Measurements from ENCODE around the gene SMIM32. TPM values are rescaled to one million over a fixed set of nuclear protein-coding genes. Genes with fewer than 3 reads are reported as not detected.

SMIM32 gene
- total and polyA plus RNA-seq, 2 donors (not counting 1 experiment from before 2014, with no cell fraction given), result not detected

GRCh38 chr5:136147632-136148031, 45.3 kb downstream of the SMIM32 start:
- POLR2A ChIA-PET, result no interaction called here
- H3K4me1 Mint-ChIP-seq, result peaks cover 13% of the 10 kb centered on the region
- intact Hi-C loops (cut with micrococcal nuclease), result no loop called here

GRCh38 chr5:136146201-136146600, 46.8 kb downstream of the SMIM32 start:
- Histone ChIP-seq H4K20me1 (ENCODE audit: control insufficient read depth, insufficient read depth, low read length, poor library complexity, severe bottlenecking) (peaks cover 51% of the 10 kb centered on the region), H3K4me3 (ENCODE audit: control extremely low read depth in 1 of 5, extremely low read depth in 1 of 5, insufficient read depth in 1 of 5, low read depth in 2 of 5, low read length in 4 of 5) (no peak overlapping the region), H3K4me2 (replicated peaks; ENCODE audit: low read depth, low read length, poor library complexity, severe bottlenecking) (no peak overlapping the region), H2AFZ (ENCODE audit: insufficient read depth, low read depth, low read length, poor library complexity, severe bottlenecking) (no peak overlapping the region), H3K27me3 (replicated peaks in 1 of 4; ENCODE audit: control extremely low read depth in 1 of 4, control insufficient read depth in 3 of 4, insufficient read depth in 4 of 4, low read length in 3 of 4) (no peaks in the 10 kb centered on the region), H3K9ac (ENCODE audit: low read length) (no peak overlapping the region), H3K36me3 (replicated peaks in 1 of 2; ENCODE audit: control extremely low read depth in 1 of 2, control insufficient read depth in 1 of 2, extremely low read depth in 1 of 2, insufficient read depth in 2 of 2, low read length in 1 of 2) (peaks cover 0 to 2% of the 10 kb centered on the region in 2 experiments), H3K4me1 (ENCODE audit: control insufficient read depth in 2 of 2, insufficient read depth in 2 of 2, low read length in 2 of 2) (no peaks in the 10 kb centered on the region), H3K79me2 (ENCODE audit: control insufficient read depth, insufficient read depth, low read length) (peaks cover 52% of the 10 kb centered on the region), H3K9me3 (ENCODE audit: control extremely low read depth in 1 of 3, control insufficient read depth in 2 of 3, insufficient read depth in 1 of 3, low read length in 2 of 3) (no peaks in the 10 kb centered on the region), H3K27ac (ENCODE audit: low read length in 2 of 2) (no peak overlapping the region)
- intact Hi-C loops (cut with micrococcal nuclease), result no loop called here
- WGBS (ENCODE audit: insufficient coverage), result no CpG with 5 or more reads among the region's 3 CpGs
- no peak overlapping the region for H3K27ac Mint-ChIP-seq
- ChIA-PET CTCF (no interaction called here), POLR2A (no interaction called here)
- ATAC-seq (ENCODE audit: low read depth) (no peak), DNase-seq (no peak)
- H3K27me3 Mint-ChIP-seq, result no peaks in the 10 kb centered on the region
- TF ChIP-seq EZH2 (IDR thresholded peaks at IDR 0.05; ENCODE audit: borderline replicate concordance, insufficient read depth, low read depth, low read length, poor library complexity, severe bottlenecking), result no peak
- TF ChIP-seq CTCF (IDR thresholded peaks at IDR 0.05), result no peak
- H3K4me3 Mint-ChIP-seq, result no peak overlapping the region
- peaks cover 13% of the 10 kb centered on the region for H3K4me1 Mint-ChIP-seq
- H3K9me3 Mint-ChIP-seq (ENCODE audit: insufficient read depth), result no peaks in the 10 kb centered on the region

More at GRCh38 chr5:136147632-136148031, 45.3 kb downstream of the SMIM32 start:
- H3K27me3 ChIP-seq (replicated peaks in 1 of 4; ENCODE audit: control extremely low read depth in 1 of 4, control insufficient read depth in 3 of 4, insufficient read depth in 4 of 4, low read length in 3 of 4), result no peaks in the 10 kb centered on the region
- no peak overlapping the region for H3K4me3 ChIP-seq (ENCODE audit: control extremely low read depth in 1 of 5, extremely low read depth in 1 of 5, insufficient read depth in 1 of 5, low read depth in 2 of 5, low read length in 4 of 5)
- H3K27ac ChIP-seq (ENCODE audit: low read length in 2 of 2), result no peak overlapping the region
- H4K20me1 ChIP-seq (ENCODE audit: control insufficient read depth, insufficient read depth, low read length, poor library complexity, severe bottlenecking), result peaks cover 42% of the 10 kb centered on the region
- H3K36me3 ChIP-seq (replicated peaks in 1 of 2; ENCODE audit: control extremely low read depth in 1 of 2, control insufficient read depth in 1 of 2, extremely low read depth in 1 of 2, insufficient read depth in 2 of 2, low read length in 1 of 2), result peaks cover 0 to 3% of the 10 kb centered on the region in 2 experiments
- Mint-ChIP-seq H3K9me3 (ENCODE audit: insufficient read depth) (no peaks in the 10 kb centered on the region), H3K4me3 (no peak overlapping the region), H3K27me3 (no peaks in the 10 kb centered on the region), H3K27ac (no peak overlapping the region)
- CTCF ChIA-PET, result interaction anchor here (1.8 kb wide), 1 partner anchor 15 kb away, joined by 5 read pairs; the partner anchor contains the start of gene SMAD5
- H3K79me2 ChIP-seq (ENCODE audit: control insufficient read depth, insufficient read depth, low read length), result peaks cover 41% of the 10 kb centered on the region
- H2AFZ ChIP-seq (ENCODE audit: insufficient read depth, low read depth, low read length, poor library complexity, severe bottlenecking), result no peak overlapping the region
- no peak overlapping the region for H3K9ac ChIP-seq (ENCODE audit: low read length)
- TF ChIP-seq EZH2 (IDR thresholded peaks at IDR 0.05; ENCODE audit: borderline replicate concordance, insufficient read depth, low read depth, low read length, poor library complexity, severe bottlenecking), result no peak
- TF ChIP-seq CTCF (IDR thresholded peaks at IDR 0.05), result no peak
- DNase-seq (no peak), ATAC-seq (ENCODE audit: low read depth) (no peak)
- no peaks in the 10 kb centered on the region for H3K4me1 ChIP-seq (ENCODE audit: control insufficient read depth in 2 of 2, insufficient read depth in 2 of 2, low read length in 2 of 2)
- H3K4me2 ChIP-seq (replicated peaks; ENCODE audit: low read depth, low read length, poor library complexity, severe bottlenecking), result no peak overlapping the region
- H3K9me3 ChIP-seq (ENCODE audit: control extremely low read depth in 1 of 3, control insufficient read depth in 2 of 3, insufficient read depth in 1 of 3, low read length in 2 of 3), result no peaks in the 10 kb centered on the region

All from B cell (primary cell).